Smooth muscle cell (in vitro differentiated cells): ENCODE results near the gene SEC63. TPM values are rescaled to one million over a fixed set of nuclear protein-coding genes. Genes with fewer than 3 reads are reported as not detected.
"Not testable (repeated sequence)": the region's sequence is repeated elsewhere in the genome, so short reads cannot be mapped to it uniquely, and the experiment has no call there.

Experiments used
- DNase-seq: peaks from one replicate; lab custom pipeline; 2025; ENCODE audit not compliant: unreplicated experiment; lab: John Stamatoyannopoulos, UW
- H2AFZ ChIP-seq: fragments of 200-600 bp; sonication (generic); 2 replicates; pipeline ENCODE4 v1.6.0; 2016; ENCODE audit warnings: antibody characterized with exemption, low read depth, mild to moderate bottlenecking
- H3F3A ChIP-seq: fragments of 200-600 bp; sonication (generic); 2 replicates; pipeline ENCODE4 v1.6.0; 2017; ENCODE audit warnings: antibody characterized with exemption, low read depth
- H3K27ac ChIP-seq: fragments of 200-600 bp; sonication (generic); 2 replicates; pipeline ENCODE4 v1.5.1; 2016; ENCODE audit warnings: low read depth, mild to moderate bottlenecking
- H3K27me3 ChIP-seq: fragments of 200-600 bp; sonication (generic); 2 replicates; pipeline ENCODE4 v1.6.1; 2016; ENCODE audit warnings: low read depth, mild to moderate bottlenecking
- H3K36me3 ChIP-seq: fragments of 200-600 bp; sonication (generic); 2 replicates; pipeline ENCODE4 v1.5.1; 2016; ENCODE audit warnings: low read depth
- H3K4me1 ChIP-seq: fragments of 200-600 bp; sonication (generic); 2 replicates; pipeline ENCODE4 v1.5.1; 2016; ENCODE audit warnings: low read depth
- H3K4me2 ChIP-seq: fragments of 200-600 bp; sonication (generic); 2 replicates; pipeline ENCODE4 v1.6.0; 2016; ENCODE audit warnings: mild to moderate bottlenecking
- H3K4me3 ChIP-seq: fragments of 200-600 bp; sonication (generic); 2 replicates; pipeline ENCODE4 v1.5.1; 2016; ENCODE audit warnings: mild to moderate bottlenecking
- H3K79me2 ChIP-seq: fragments of 200-600 bp; sonication (generic); 2 replicates; pipeline ENCODE4 v1.6.0; 2016; ENCODE audit warnings: low read depth, mild to moderate bottlenecking
- H3K9ac ChIP-seq: fragments of 200-600 bp; sonication (generic); 2 replicates; pipeline ENCODE4 v1.6.0; 2016; ENCODE audit warnings: low read depth
- H3K9me3 ChIP-seq: fragments of 200-600 bp; sonication (generic); replicated peaks from 2 replicates; pipeline ENCODE4 v1.5.1; 2016; ENCODE audit warnings: low read depth
- H4K20me1 ChIP-seq: fragments of 200-600 bp; sonication (generic); 2 replicates; pipeline ENCODE4 v1.6.0; 2016; ENCODE audit warnings: low read depth
- WGBS: methylation state at CpG from one replicate; pipeline ENCODE4 v1.1.7; 2016; ENCODE audit warnings: low lambda C conversion rate; 5-methylcytosine and 5-hydroxymethylcytosine counted together
- polyA plus RNA-seq: library from polyadenylated mRNA; unstranded; fragments of >200 nt; fragmentation: Nextera tagmentation; extraction: Ambion mirVana; gene quantifications from 2 replicates; pipeline ENCODE4 v1.2.1, GENCODE V29; 2016
- total RNA-seq: library from RNA; depleted of rRNA; stranded (reverse); fragments of >200 nt; gene quantifications from 2 replicates; pipeline ENCODE4 v1.2.3, GENCODE V29; 2014
- TF ChIP-seq, protein P1 (sequence below): fragments of 200-600 bp; sonication (generic); IDR thresholded peaks from 2 replicates; pipeline ENCODE4 v1.5.1; 2017; ENCODE audit warnings: borderline replicate concordance, mild to moderate bottlenecking, antibody characterized with exemption; ENCODE audit not compliant: insufficient read depth, poor library complexity, severe bottlenecking

SEC63 gene
- total and polyA plus RNA-seq, 2 experiments from 2014 or later: 67.0 to 95.1 TPM

DNA sequence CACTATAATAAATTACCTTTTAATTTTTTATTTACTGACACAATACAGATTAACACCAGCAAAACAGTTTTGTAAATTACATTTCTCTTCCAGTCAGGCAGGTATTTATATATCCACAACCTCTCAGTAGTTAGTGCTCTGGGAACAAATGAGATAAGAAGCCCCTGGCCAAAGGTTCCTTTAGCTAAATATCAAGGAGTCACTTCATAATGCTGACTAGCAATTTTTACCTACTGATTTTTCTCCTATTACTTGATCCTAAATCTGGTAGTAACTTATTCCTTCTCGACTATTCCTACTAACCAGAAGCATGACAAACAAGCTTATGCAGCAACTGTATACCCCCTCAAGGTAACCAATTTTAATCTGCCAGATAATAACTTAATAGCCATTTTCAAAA is 46.3 kb downstream of the SEC63 start:
- Histone ChIP-seq H4K20me1 (peaks cover 44% of the 10 kb centered on the region), H3K27ac (no peak overlapping the region), H3K79me2 (peaks cover 36% of the 10 kb centered on the region), H3F3A (no peaks in the 10 kb centered on the region), H3K36me3 (peaks cover 19% of the 10 kb centered on the region), H3K9me3 (no peaks in the 10 kb centered on the region), H3K4me1 (no peaks in the 10 kb centered on the region), H2AFZ (no peak overlapping the region), H3K4me3 (no peak overlapping the region), H3K4me2 (no peak overlapping the region), H3K9ac (no peak overlapping the region), H3K27me3 (no peaks in the 10 kb centered on the region)
- 93% methylated on average over 1 of the region's 1 CpG for WGBS
- DNase-seq: no peak
- TF ChIP-seq, protein P1, sequence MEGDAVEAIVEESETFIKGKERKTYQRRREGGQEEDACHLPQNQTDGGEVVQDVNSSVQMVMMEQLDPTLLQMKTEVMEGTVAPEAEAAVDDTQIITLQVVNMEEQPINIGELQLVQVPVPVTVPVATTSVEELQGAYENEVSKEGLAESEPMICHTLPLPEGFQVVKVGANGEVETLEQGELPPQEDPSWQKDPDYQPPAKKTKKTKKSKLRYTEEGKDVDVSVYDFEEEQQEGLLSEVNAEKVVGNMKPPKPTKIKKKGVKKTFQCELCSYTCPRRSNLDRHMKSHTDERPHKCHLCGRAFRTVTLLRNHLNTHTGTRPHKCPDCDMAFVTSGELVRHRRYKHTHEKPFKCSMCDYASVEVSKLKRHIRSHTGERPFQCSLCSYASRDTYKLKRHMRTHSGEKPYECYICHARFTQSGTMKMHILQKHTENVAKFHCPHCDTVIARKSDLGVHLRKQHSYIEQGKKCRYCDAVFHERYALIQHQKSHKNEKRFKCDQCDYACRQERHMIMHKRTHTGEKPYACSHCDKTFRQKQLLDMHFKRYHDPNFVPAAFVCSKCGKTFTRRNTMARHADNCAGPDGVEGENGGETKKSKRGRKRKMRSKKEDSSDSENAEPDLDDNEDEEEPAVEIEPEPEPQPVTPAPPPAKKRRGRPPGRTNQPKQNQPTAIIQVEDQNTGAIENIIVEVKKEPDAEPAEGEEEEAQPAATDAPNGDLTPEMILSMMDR: no peak

- no peak overlapping the region for H3K27ac ChIP-seq
- TF ChIP-seq, protein P1: no peak
- no peaks in the 10 kb centered on the region for H3K27me3 ChIP-seq
These were observed 63.1 kb downstream of the SEC63 start for GRCh38 chr6:107894809-107895396.

GRCh38 chr6:107890431-107890830 is 67.6 kb downstream of the SEC63 start:
- DNase-seq, H3K4me1 ChIP-seq, H4K20me1 ChIP-seq, H2AFZ ChIP-seq, H3K9ac ChIP-seq, H3K9me3 ChIP-seq, H3K4me3 ChIP-seq, H3K27ac ChIP-seq, H3K4me2 ChIP-seq, H3F3A ChIP-seq, H3K79me2 ChIP-seq, H3K27me3 ChIP-seq: not testable (repeated sequence)
- H3K36me3 ChIP-seq: peaks cover 33% of the 10 kb centered on the region
- WGBS: 97% methylated on average over 4 of the region's 4 CpGs

More at GRCh38 chr6:107894809-107895396, 63.1 kb downstream of the SEC63 start:
- no peak for DNase-seq
- Histone ChIP-seq H3K36me3 (peaks cover 36% of the 10 kb centered on the region), H3K9me3 (no peaks in the 10 kb centered on the region), H3K4me2 (no peak overlapping the region), H3K4me1 (no peaks in the 10 kb centered on the region), H2AFZ (no peak overlapping the region), H3F3A (no peaks in the 10 kb centered on the region), H3K79me2 (peaks cover 3% of the 10 kb centered on the region), H3K4me3 (no peak overlapping the region), H3K9ac (no peak overlapping the region), H4K20me1 (peaks cover 9% of the 10 kb centered on the region)

DNA sequence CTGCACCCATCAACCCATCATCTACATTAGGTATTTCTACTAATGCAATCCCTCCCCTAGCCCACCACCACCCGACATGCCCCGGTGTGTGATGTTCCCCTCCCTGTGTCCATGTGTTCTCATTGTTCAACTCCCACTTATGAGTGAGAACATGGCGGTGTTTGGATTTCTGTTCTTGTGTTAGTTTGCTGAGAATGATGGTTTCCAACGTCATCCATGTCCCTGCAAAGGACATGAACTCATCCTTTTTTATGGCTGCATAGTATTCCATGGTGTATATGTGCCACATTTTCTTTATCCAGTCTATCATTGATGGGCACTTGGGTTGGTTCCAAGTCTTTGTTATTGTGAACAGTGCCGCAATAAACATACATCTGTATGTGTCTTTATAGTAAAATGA is 72.1 kb downstream of the SEC63 start:
- H3K4me3 ChIP-seq, H3K79me2 ChIP-seq, H3K9ac ChIP-seq, H2AFZ ChIP-seq, H3K4me1 ChIP-seq, H3F3A ChIP-seq, H3K36me3 ChIP-seq, H3K27ac ChIP-seq, DNase-seq, H3K27me3 ChIP-seq, H3K9me3 ChIP-seq, H3K4me2 ChIP-seq: not testable (repeated sequence)
- WGBS: 95% methylated on average over 5 of the region's 5 CpGs
- peaks cover 15% of the 10 kb centered on the region for H4K20me1 ChIP-seq

- Histone ChIP-seq H3K9me3 (no peaks in the 10 kb centered on the region), H3K36me3 (peaks cover 10% of the 10 kb centered on the region), H3K4me3 (no peak overlapping the region), H3K79me2 (peaks cover 22% of the 10 kb centered on the region), H3K27ac (no peak overlapping the region), H3K9ac (no peak overlapping the region), H2AFZ (no peak overlapping the region), H3K4me2 (no peak overlapping the region), H3K4me1 (no peaks in the 10 kb centered on the region), H3F3A (peaks cover 3% of the 10 kb centered on the region), H4K20me1 (peaks cover 15% of the 10 kb centered on the region), H3K27me3 (no peaks in the 10 kb centered on the region)
- 97% methylated on average over 3 of the region's 3 CpGs for WGBS
- no peak for DNase-seq
- TF ChIP-seq, protein P1: no peak
These were observed 78.1 kb downstream of the SEC63 start for GRCh38 chr6:107879941-107880340.
